Spleen (tissue), 10 donors: ENCODE measurements around the gene EXOSC9. TPM values are rescaled to one million over a fixed set of nuclear protein-coding genes. Genes with fewer than 3 reads are reported as not detected.

Source experiments
- polyA plus RNA-seq, 3 donors: library from polyadenylated mRNA; stranded (reverse); fragments of 200-250 nt; gene quantifications; one replicate each; pipeline ENCODE4 v1.2.1, GENCODE V29; 2013
- total RNA-seq, 7 donors: library from RNA; depleted of rRNA in 3 of 7; stranded (reverse); fragments of >200 nt in 3 of 7; fragmentation: NEBNext Ultra II Directional in 4 of 7; extraction: Animal tissue kit (Norgen Biotek cat#: 25700) in 4 of 7; gene quantifications; one replicate each; pipeline versions ENCODE4 v1.1.0 to v1.2.1, GENCODE V29; 2016 to 2021
- donor health status: healthy with polysubstance abuse.
- donor health status: DM: no; HTN: no; CAD: no; lungs with moderate emphysema.
- donor health status: DM: no; HTN: no; CAD: no.
- donor health status: Bipolar disorder and iron deficiency.
- donor health status: healthy.
- donor health status: DM: no; HTN: no; CAD: no.
- donor health status: DM: yes; HTN: yes; CAD: no.

The EXOSC9 gene
- total and polyA plus RNA-seq, 10 donors, result 20.6 to 41.5 (median 24.2) TPM

Other genes with a start within 250 kb of the EXOSC9 start
- 100 to 1,000 TPM; 189 to 269 (median 231) TPM for gene ANXA5, start 104.3 kb upstream of the EXOSC9 start, total RNA-seq
- gene ANXA5, start 104.3 kb upstream of the EXOSC9 start, polyA plus RNA-seq, result 100 to 1,000 TPM; 118 to 220 (median 175) TPM
- gene SMIM43, start 36.2 kb upstream of the EXOSC9 start, total RNA-seq, result 1 to 10 TPM in 1 of 7 donors, under 1 TPM in 2, not detected in 4; 0.32 to 1.5 (median 0.52) TPM
- gene SMIM43, start 36.2 kb upstream of the EXOSC9 start, polyA plus RNA-seq, result under 1 TPM; 0.13 to 0.35 (median 0.29) TPM
- gene CCNA2, start 22.6 kb downstream of the EXOSC9 start, total RNA-seq, result 10 to 100 TPM in 1 of 7 donors, 1 to 10 TPM in 6; 2.3 to 10.9 (median 6.0) TPM
- 1 to 10 TPM; 2.1 to 8.3 (median 5.8) TPM for gene CCNA2, start 22.6 kb downstream of the EXOSC9 start, polyA plus RNA-seq
- 10 to 100 TPM; 10.8 to 19.7 (median 11.5) TPM for gene BBS7, start 69.2 kb downstream of the EXOSC9 start, total RNA-seq
- 1 to 10 TPM; 3.1 to 4.4 (median 4.3) TPM for gene BBS7, start 69.2 kb downstream of the EXOSC9 start, polyA plus RNA-seq
- under 1 TPM; 0.18 to 0.83 (median 0.40) TPM for gene TRPC3, start 150.7 kb downstream of the EXOSC9 start, total RNA-seq
- gene TRPC3, start 150.7 kb downstream of the EXOSC9 start, polyA plus RNA-seq, result under 1 TPM; 0.04 to 0.11 (median 0.06) TPM